ENCODE data around the gene RMND5A.
A peak's percentile ranks its signal among the peaks of the same experiment; 100 is the strongest.
"Not testable (repeated sequence)": the region's sequence is repeated elsewhere in the genome, so short reads cannot be mapped to it uniquely, and the experiment has no call there.

RMND5A gene

DNA sequence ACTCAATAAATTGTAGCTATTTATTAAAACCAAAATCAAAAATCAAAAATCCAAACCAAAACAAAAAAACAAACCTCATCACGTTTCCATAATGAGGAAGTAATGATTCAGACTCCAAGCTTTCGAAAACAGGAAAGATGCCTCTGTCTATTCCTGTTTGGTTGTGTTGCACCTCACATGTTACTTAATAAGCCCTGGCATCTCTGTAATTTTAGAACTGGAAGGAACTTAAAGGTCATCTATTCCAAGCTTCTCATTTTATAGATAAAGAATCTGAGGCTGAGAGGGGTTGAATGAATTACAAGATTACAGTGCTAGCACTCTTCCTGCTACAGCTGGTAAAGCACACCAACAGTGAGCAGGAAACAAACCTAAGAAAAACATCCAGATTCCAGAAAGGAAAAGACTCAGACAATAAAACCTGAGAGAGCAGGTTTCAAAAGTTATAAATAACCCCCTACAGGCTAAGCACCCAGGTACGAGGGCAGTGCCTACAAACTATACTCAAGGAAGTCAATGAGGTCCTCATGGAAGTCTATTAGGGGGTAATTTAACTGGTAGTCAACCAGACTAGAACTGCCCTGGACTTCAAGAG is 5.4 kb upstream of the RMND5A start:
- not testable (repeated sequence) for DNase-seq

DNA sequence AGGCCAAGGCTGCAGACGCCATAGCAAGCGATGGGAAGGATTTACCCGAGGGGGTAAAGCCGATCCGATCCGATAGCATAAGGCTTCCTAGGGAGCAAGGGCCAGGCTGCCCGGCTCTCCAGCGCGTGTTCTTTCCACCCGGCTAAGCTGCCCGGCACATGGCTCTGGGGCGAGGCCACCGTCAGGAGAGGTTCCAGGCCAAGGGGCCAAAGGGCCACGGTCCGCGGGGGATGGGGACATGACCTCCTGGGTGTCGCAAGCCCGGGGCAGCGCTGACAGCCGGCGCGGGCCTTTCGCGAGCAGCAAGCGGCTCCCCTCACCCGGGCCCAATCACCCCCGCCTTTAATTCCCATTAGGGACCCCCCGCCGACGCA is 841 bp upstream of the RMND5A start:
- not testable (repeated sequence) for DNase-seq

DNA sequence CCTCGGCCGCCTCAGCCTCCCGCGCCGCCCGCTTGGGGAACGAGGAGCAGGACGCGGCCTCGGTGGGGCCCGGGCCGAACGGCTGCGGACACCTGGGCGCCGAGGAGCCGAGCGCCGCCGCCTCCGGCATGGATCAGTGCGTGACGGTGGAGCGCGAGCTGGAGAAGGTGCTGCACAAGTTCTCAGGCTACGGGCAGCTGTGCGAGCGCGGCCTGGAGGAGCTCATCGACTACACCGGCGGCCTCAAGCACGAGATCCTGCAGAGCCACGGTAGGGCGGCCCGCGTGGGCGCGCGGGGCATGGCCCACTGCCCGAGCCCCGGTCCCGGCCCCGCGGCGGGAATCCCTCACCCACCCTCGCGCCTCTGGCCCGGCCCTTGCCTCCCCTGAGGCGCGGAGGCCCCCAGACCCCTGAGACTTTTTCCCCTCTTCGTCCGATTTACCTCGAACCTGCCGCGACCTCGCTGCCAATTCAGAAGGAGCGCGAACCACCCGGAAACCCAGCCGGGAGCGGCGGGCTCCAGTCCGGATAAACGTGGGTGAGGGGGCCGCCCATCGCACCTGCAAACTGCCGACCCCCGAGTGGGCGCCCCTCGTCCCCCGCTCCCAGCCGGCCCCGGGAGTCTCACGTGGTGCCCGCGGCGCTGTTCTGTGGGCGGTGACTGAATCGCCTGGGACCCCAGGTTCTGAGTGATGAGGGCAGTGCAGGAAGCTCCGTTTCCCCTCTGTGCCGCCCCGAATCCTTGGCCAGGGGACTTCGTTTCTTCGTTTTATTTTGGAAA is 639 bp downstream of the RMND5A start:
- peak; percentile 54 to 55 for DNase-seq

DNA sequence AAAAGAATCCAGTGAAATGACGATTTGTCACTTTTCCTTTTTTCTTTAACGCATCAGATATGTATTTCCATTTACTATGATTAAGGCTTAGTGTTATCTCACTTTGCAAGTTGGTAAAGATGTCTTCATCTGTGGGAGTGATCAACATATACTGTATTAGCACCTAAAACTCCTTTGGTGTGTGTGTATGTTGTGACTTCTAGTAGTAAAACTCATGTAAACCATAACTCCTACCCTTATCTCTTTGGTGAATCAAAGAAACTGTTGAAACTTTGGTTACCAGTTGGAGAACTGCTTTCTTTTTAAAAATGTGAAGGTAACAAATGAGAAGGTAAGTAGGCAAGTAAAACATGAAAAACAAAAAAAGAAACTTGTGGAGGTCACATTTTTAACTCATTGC is 5.6 kb downstream of the RMND5A start:
- DNase-seq = not testable (repeated sequence)

DNA sequence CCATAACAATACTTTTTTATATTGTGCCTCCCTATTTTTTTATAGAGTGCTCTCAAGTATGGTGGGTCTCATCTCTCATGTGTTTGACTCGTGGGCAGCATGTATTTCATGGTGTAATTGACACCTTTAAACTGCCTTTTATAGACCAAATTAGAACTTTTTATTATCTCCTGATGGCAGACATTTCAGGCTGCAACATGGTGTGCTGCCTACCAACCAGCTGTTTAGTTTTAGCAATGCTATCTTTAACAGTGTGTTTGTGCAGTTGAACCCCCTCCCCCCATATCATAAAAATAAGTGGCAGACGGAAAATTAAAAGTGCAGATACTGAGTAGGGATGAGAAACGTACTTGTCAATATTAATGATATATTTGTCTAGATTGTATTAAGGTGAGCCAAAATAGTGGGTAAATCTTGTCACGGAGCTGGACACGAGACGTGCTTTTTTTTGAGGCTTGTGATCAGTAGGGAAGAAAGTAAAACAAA is 12.0 kb downstream of the RMND5A start:
- DNase-seq = not testable (repeated sequence)

DNA sequence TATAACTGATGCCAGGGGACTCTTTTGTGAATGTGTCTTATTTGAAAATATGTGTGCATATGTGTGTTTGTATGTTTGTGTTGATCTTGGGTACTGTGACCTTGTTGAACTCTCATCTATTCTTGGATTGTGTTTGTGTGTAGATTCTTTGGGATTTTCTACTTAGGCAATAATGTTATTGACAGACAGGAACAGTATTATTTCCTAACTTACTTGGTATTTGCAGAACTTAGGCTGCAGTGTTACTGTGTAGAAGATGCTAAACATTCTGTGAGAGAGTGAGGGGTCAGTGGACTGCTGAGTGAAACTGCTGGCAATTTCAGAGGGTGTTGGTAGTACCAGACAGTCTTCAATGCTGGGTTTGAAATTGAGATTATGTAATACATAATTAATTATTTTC is 12.7 kb downstream of the RMND5A start:
- not testable (repeated sequence) for DNase-seq

DNA sequence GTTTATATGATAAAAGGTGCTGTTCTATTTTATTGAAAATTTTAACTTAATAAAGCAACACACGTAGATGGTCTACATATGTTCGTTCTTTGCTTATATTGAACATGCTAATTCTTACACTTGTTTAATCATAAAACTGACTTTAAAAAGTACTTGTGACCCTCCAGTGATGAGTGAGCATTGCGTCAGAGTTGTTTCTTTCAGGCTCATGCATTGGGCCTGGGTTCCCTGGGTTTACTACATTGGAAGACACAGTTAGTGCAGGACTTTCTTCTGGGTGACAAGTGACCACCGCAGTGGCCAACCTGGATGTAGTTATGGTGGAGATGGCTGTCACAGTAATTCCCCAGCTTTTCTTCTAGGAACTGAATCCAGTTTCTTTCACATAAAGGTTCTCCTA is 13.4 kb downstream of the RMND5A start:
- not testable (repeated sequence) for DNase-seq

DNA sequence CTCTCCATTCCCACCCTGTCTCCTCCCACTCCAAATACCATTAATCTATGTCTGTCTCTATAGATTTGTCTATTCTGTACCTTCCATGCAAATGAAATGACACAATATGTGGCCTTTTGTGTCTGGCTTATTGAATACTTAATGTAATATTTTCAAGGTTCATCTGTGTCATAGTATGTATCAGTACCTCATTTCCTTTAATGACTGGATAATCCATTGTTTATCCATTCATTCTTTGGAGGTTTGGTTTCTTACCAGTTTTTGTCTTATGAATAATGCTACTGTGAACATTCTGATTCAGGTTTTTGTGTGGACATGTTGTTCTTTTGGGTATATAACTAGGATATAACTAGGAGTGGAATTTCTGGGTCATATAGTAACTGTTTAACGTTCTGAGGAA is 14.8 kb downstream of the RMND5A start:
- not testable (repeated sequence) for DNase-seq

DNA sequence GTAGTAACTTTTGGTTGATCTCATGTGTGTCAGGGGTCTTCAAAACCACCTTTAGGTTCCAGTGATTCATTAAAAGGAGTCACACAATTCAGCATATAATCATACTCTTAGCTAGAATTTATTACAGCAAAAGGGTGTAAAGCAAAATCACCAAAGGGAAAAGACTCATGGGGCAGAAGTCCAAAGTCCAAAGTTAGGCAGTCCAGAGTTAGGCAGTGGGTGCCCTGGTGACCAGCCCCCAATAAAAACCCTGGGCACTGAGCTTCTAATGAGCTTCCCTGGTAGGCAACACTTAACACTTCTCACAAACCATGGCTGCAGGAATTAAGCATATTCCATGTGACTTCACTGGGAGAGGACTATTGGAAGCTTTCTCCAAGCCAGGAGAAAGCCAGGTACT is 19.4 kb downstream of the RMND5A start:
- DNase-seq = not testable (repeated sequence)

DNA sequence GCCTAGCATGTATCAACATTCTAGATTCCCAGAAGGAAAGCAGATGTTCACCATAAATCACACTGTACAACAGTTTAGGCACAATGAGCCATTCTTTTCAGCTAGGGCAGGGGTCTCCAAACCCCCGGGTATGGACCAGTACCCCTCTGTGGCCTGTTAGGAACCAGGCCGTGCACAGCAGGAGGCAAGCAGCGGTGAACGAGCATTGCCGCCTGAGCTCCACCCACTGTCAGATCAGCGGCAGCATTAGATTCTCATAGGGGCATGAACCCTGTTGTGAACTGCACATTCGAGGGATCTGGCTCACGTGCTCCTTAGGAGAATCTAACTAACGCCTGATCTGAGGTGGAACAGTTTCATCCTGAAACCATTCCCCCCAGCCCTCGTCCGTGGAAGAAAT is 19.8 kb downstream of the RMND5A start:
- DNase-seq = not testable (repeated sequence)

DNA sequence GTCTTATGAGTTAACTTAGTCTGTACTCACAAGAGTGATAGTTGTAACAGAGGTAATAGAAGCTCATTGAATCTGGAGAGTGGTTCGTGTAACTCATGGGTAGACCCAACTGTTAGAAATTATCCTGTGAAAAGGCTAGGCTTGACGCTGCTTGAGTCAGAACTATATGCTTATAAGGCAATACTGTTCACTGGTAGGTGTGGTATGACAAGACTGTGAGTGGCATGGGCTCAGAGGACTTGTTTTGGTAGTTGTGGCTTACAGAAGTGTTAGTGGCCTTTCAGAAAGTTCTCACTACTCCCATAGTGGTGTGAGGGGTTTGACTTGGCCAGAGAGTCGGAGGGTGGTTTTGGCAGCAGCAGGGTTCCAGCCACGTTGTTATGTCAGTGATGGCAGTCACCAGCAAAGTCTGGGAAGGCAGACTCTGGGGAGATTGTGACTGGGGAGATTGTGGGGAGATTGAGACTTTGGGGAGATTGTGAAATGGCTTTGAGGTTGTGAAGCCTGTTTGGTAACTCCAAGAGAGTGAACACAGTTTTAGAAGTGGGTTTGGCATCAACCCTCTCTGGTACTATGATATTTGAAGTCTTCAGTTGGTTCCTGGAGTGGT is 21.9 kb downstream of the RMND5A start:
- DNase-seq = not testable (repeated sequence)

DNA sequence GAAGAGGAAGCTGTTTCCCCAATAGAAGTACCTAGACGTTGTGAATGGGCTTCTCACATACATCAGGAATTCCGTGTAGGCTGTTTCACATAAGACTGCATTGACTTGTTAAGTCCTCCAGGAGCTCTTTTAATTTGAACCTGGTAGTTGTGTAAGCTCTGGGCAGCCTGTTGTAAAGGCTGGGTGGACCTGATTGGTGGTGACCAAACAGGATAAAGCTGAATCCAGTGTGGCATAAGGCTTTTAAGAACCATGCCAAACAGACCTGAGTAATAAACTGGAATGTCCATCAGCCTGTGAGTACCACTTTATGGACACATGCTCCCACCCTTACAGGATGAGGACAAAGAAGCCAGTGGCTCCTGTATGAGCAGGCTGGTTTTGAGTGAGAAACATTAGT is 24.1 kb downstream of the RMND5A start:
- no peak for DNase-seq

DNA sequence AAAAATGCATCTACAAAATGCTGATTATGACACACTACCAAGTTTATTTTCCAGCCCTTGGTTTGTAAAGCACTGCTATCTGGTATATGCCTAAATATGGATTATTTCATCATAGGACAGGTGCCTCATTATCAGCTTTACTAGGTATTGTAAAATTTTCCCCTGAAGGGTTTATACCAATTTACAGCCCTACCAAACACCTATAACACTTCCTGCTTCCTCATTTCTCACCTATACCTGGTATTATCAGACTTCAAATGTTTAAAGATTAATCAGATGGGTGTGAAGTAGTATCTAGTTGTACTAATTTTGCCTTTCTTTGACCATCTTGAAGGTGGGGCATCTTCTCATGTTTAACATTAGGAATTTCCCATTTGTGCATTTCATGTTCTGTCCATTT is 26.8 kb downstream of the RMND5A start:
- no peak for DNase-seq

DNA sequence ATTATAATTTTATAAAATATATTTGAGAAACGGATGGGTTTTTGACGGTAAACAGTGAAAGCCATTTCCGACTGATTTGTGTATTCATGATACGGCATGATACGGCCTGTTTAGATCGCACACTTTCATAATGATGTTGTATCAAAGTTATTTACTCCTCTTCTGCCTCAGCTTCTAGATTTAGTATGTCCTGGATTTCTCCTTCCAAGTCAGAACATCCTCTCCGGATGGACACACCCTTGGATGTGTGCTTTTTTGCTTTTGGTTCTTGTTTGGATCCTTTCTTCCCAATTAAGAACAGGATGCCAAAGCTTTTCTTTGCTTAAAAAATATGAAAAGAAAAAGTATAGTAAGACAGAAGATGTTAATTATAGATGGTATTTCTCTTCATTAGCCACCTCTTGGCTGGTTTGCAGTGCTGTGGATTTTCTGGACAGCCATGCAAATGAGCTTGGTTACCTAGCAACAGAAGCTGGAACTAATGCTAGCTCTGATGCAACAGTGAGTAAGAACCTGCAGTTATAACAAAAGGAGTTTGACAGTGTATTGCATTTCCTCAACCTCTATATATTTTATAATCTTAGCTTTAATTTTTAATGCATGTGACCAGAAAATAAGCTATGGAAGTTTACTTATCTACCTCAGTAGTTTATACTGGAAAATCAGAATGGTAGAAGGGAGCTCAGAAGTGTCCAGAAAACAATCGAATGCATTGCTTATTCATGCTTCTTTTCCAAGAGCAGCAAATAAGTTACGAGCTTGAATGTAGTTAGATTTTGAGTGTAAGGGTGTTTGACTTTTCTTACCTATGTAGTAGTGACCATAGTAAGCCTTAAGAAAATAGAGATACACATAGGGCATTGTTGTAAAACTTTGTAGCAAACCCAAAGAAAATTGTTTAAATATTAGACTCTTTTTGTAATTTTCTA is 27.9 kb downstream of the RMND5A start:
- DNase-seq = peak in 1 of 2 donors; percentile 15

DNA sequence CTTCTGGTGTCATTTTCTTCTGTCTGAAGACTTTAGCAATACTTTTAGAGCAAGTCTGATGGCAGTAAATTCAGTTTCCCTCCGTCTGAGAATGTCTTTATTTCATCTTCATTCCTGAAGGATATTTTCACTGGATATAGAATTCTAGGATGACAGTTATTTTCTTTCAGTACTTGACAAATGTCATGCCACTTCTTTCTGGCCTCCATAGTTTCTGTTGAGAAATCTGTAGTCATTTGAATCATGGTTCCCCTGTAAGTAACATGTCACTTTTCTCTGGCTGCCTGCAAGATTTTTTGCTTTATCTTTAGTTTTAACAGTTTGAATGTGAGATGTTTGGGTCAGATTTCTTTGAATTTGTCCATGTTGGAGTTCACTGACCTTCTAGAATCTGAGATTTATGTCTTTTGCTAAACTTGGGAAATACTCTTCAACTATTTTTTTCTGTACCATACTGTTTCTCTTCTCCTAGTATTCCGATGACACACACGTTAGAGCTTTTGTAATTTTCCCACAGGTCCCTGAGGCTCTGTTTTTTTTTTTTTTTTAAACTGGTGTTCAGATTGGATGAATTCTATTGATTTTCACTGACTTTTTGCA is 30.2 kb downstream of the RMND5A start:
- no peak for DNase-seq

DNA sequence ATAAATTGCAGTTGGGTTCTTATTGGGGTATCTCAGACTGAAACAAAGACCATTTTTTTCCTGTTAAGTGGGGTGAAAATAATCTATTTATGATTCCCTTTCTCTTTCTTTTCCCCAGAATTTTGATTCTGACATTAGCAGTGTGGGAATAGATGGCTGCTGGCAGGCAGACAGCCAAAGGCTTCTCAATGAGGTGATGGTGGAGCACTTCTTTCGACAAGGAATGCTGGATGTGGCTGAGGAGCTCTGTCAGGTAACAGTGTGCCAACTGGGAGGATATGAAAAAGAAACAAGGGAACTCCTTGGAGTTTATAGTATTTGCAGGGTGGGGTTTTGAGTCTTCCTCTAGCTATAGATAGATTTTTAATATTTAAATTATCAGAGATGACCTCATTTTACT is 31.7 kb downstream of the RMND5A start:
- DNase-seq = no peak

DNA sequence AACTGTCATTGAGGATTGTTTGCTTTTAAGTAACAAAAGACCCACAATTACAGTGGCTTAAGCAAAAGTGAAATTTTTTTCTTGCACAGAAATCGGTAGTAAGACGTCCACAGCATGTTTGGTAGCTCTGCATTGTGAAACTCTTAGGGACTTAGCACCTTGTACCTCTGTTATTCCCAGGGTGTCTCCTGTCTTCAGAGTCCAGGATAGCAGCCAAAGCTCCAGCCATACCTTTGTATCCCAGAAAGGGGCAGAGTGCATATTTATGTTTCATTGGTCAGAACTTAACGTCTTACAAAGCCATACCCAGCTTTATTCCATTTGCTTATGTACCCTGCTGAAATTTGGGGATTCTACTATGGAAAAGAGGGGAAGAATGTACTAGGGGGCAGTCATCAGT is 32.8 kb downstream of the RMND5A start:
- DNase-seq = no peak

DNA sequence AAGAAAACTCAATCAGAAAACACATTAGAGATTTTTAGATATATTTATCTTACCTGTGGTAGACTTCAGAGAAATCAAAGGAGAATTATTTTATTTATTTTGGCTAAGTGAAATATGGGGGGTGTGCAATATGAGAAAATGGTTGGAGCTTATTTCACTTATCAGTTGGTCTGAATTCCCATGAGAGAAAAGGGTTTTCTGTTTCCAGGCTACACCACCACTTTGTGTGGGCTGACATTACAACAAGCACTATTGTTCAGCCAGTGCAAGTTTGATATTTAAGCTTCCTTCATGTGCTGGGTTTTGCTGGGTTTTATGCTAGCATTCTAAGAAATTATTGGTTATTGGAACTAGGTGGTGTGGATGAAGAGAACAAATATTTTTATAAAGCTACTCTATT is 33.5 kb downstream of the RMND5A start:
- no peak for DNase-seq

DNA sequence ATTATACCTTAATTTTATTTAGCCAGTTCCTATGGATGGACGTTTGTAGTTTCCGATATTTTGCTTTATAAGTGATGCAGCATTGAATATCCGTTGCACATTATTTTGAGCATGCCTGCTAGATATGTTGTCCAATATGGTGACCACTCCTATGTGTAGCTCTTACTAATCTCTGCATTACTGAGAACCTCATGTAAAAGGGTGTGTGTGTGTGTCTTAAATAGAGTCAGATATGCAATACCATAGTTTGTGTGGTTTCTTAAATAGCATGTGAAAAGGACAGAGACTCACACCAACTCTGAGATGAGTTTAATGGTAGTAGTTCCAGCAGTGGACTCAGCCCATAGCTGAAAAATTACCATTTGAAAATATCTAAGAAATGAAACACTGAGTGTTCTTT is 38.3 kb downstream of the RMND5A start:
- no peak for DNase-seq

DNA sequence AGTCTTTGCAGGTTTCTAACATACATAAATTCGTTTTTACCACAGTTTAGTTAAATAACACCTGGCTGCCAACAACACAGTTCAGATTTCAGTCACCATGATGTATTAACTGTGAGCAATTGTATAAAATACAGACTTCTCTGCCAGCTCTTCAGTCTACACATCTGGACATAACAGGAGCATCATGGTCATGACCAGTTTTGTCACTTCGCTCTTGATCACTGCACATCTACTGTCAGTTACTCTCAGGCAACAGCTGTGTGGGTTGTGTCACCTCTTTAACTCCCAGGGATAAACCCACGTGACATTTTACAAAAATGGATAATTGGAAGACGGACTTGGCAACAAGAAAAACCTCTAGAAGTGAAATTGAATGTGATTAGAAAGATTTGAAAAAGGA is 40.3 kb downstream of the RMND5A start:
- DNase-seq = no peak

DNA sequence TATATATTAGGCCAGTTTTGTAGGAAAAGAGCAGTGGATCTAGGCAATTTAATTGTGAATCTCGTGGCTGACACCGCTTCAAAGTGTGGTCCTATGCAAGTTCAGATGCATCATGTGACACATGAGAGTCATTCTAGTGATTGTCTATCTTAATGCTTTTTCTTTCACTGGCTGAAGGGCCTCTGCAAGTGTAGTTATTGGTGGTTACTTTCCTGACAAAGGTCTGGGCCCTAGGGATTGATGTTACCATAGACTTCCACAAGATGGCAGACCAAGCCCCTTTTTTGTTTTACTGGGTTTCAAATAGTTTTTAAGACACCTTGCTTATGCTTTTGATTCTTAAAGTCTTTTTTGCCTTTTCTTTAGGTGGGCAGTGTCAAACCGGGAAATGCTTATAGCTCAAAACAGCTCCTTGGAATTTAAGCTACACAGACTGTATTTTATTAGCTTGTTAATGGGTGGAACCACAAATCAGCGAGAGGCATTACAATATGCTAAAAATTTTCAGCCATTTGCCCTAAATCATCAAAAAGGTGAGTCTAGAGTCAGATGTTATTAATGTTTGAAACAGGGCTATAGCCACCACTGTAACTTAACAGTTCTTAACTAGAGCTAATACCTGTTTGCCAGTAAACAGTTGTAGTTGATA is 44.7 kb downstream of the RMND5A start:
- DNase-seq = peak; percentile 36 to 70

DNA sequence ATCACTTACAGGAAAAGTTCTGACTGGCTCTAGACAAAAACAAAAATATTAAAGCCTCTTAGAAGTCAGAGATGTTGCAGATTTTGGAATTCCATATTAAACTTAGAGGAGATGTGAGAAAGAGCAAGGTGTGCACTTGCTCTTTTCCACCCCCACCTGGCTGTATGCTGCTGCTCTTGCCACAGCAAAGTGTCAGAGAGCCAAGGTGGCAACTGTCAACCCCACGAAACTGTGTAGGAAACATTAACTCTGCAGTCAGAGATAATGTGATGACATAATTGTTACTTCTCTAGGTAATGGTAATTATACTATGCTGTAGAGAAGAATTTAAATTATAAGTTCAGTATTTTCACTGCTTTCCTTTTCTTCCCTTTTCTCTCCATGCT is 45.2 kb downstream of the RMND5A start:
- no peak for DNase-seq

Measured in CD4-positive, alpha-beta T cell treated with Interleukin-4 for 1 hour (primary cell).